T follicular helper cell (primary cell): ENCODE results near the gene CLDND1.
A peak's percentile ranks its signal among the peaks of the same experiment; 100 is the strongest.

Experiments used
- DNase-seq: peaks from one replicate; pipeline ENCODE4 v3.0.0-alpha.2; 2020; ENCODE audit warnings: low read depth

Gene CLDND1

GRCh38 chr3:98551754-98552153, 29.1 kb upstream of the CLDND1 start:
- no peak for DNase-seq

GRCh38 chr3:98551236-98551635, 28.5 kb upstream of the CLDND1 start:
- no peak for DNase-seq

- no peak for DNase-seq
Measured at GRCh38 chr3:98550833-98551232, 28.1 kb upstream of the CLDND1 start.

GRCh38 chr3:98548544-98548943, 25.8 kb upstream of the CLDND1 start:
- no peak for DNase-seq

- no peak for DNase-seq
Measured at GRCh38 chr3:98545940-98546339, 23.2 kb upstream of the CLDND1 start.

- DNase-seq: no peak
Measured at GRCh38 chr3:98542623-98543022, 19.9 kb upstream of the CLDND1 start.

GRCh38 chr3:98541695-98542094, 19.0 kb upstream of the CLDND1 start:
- no peak for DNase-seq

- DNase-seq: no peak
Measured at GRCh38 chr3:98540346-98540745, 17.6 kb upstream of the CLDND1 start.

- DNase-seq: no peak
Measured at GRCh38 chr3:98536456-98537017, 13.8 kb upstream of the CLDND1 start.

GRCh38 chr3:98534734-98535133, 12.0 kb upstream of the CLDND1 start:
- DNase-seq: no peak

- DNase-seq: no peak
Measured at GRCh38 chr3:98534168-98534567, 11.5 kb upstream of the CLDND1 start.

- DNase-seq: no peak
Measured at GRCh38 chr3:98532709-98533571, 10.2 kb upstream of the CLDND1 start.

- DNase-seq: no peak
Measured at GRCh38 chr3:98532275-98532637, 9.6 kb upstream of the CLDND1 start.

GRCh38 chr3:98531622-98532274, 9.0 kb upstream of the CLDND1 start, which contains the start of gene GPR15:
GPR15 (plus strand) TSS chr3:98531978; CDS start chr3:98532034, 56 bp downstream.
- DNase-seq: no peak

- DNase-seq: no peak
Measured at GRCh38 chr3:98530676-98531075, 8.0 kb upstream of the CLDND1 start.

GRCh38 chr3:98529856-98530459, 7.3 kb upstream of the CLDND1 start:
- DNase-seq: no peak

- DNase-seq: no peak
Measured at GRCh38 chr3:98528474-98529346, 6.0 kb upstream of the CLDND1 start.

GRCh38 chr3:98525494-98525893, 2.8 kb upstream of the CLDND1 start:
- no peak for DNase-seq

- peak; percentile 15 for DNase-seq
Measured at GRCh38 chr3:98521897-98522543, 682 bp downstream of the CLDND1 start.

- no peak for DNase-seq
Measured at GRCh38 chr3:98519351-98519750, 3.4 kb downstream of the CLDND1 start.

- DNase-seq: no peak
Measured at GRCh38 chr3:98518816-98519215, 3.9 kb downstream of the CLDND1 start.
